ENCODE data around the gene CCL25.
"Not testable (repeated sequence)": the region's sequence is repeated elsewhere in the genome, so short reads cannot be mapped to it uniquely, and the experiment has no call there.

The CCL25 gene

GRCh38 chr19:8025316-8025715 is 27.2 kb upstream of the CCL25 start:
- Histone ChIP-seq H3K4me3 (ENCODE audit: low read length) (no peak overlapping the region), H3K27ac (ENCODE audit: low read length) (no peak overlapping the region), H3K36me3 (ENCODE audit: control insufficient read depth, insufficient read depth, low read length) (no peaks in the 10 kb centered on the region), H3K27me3 (ENCODE audit: control insufficient read depth, insufficient read depth, low read length) (no peaks in the 10 kb centered on the region), H3K4me1 (ENCODE audit: control insufficient read depth, insufficient read depth, low read length) (peaks cover 4% of the 10 kb centered on the region), H3K9me3 (ENCODE audit: control insufficient read depth, insufficient read depth, low read length) (no peaks in the 10 kb centered on the region)
- DNase-seq (ENCODE audit: low read depth, low spot score), result no peak
- WGBS (ENCODE audit: insufficient coverage, insufficient read length), result no CpG with 5 or more reads among the region's 5 CpGs

DNA sequence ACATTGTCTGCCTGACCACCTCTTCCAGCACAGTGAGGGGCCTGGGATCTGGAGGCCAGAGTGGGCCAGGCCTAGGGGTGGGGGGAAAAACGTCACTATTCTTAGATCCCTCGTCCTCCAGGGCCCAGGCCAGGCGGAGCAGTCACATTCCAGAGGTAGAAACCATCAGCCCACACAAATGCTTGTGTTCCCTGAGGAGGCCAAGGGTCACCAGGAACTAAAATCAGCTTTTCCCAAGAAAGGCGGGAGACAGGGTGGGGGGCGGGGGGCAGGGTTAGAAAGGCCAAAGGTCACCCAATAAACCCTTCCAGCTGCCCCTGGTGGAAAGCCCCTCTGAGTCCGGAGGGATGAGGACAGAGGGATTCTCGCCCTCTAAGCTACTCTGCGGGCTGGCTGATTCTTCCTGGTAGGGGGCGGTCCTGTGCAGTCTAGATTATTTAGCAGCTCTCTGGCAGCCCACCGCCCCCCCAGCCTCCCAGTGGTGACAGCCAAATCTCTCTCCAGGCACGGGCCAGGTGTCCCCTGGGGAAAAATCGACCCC is 23.5 kb upstream of the CCL25 start:
- H3K9me3 ChIP-seq (ENCODE audit: control insufficient read depth, insufficient read depth, low read length), result no peaks in the 10 kb centered on the region
- no peak overlapping the region for H3K27ac ChIP-seq (ENCODE audit: low read length)
- no peak for DNase-seq (ENCODE audit: low read depth, low spot score)
- no CpG with 5 or more reads among the region's 12 CpGs for WGBS (ENCODE audit: insufficient coverage, insufficient read length)
- no peak overlapping the region for H3K4me3 ChIP-seq (ENCODE audit: low read length)
- peaks cover 4% of the 10 kb centered on the region for H3K4me1 ChIP-seq (ENCODE audit: control insufficient read depth, insufficient read depth, low read length)
- H3K27me3 ChIP-seq (ENCODE audit: control insufficient read depth, insufficient read depth, low read length), result no peaks in the 10 kb centered on the region
- no peaks in the 10 kb centered on the region for H3K36me3 ChIP-seq (ENCODE audit: control insufficient read depth, insufficient read depth, low read length)

DNA sequence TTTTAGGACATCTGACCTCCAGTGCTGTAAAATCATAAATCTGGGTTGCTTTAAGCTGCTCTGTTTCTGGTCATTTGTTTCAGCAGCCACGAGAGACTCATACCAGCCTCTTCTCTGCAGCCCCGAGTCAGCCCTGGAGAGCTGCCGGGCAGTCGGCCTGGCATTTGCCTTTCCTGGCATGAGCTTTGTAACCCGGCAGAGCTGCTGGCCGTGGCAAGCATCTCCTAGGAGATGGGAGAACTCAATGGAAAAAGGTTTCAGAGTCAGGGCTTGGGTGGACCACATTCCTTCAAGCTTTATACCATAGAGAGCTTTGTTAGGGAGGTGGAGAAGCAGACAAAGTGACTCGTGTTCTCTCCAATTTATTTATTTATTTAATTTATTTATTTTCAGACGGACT is 21.6 kb upstream of the CCL25 start:
- no CpG with 5 or more reads among the region's 8 CpGs for WGBS (ENCODE audit: insufficient coverage, insufficient read length)

GRCh38 chr19:8033287-8034177 is 19.0 kb upstream of the CCL25 start:
- no CpG with 5 or more reads among the region's 22 CpGs for WGBS (ENCODE audit: insufficient coverage, insufficient read length)
- H3K4me1 ChIP-seq (ENCODE audit: control insufficient read depth, insufficient read depth, low read length); H3K9me3 ChIP-seq (ENCODE audit: control insufficient read depth, insufficient read depth, low read length); H3K36me3 ChIP-seq (ENCODE audit: control insufficient read depth, insufficient read depth, low read length); H3K4me3 ChIP-seq (ENCODE audit: low read length); H3K27ac ChIP-seq (ENCODE audit: low read length); DNase-seq (ENCODE audit: low read depth, low spot score); H3K27me3 ChIP-seq (ENCODE audit: control insufficient read depth, insufficient read depth, low read length): not testable (repeated sequence)

More for the DNA sequence above, 21.6 kb upstream of the CCL25 start:
- Histone ChIP-seq H3K4me3 (ENCODE audit: low read length) (no peak overlapping the region), H3K27ac (ENCODE audit: low read length) (no peak overlapping the region), H3K9me3 (ENCODE audit: control insufficient read depth, insufficient read depth, low read length) (no peaks in the 10 kb centered on the region), H3K27me3 (ENCODE audit: control insufficient read depth, insufficient read depth, low read length) (no peaks in the 10 kb centered on the region), H3K36me3 (ENCODE audit: control insufficient read depth, insufficient read depth, low read length) (no peaks in the 10 kb centered on the region), H3K4me1 (ENCODE audit: control insufficient read depth, insufficient read depth, low read length) (peaks cover 4% of the 10 kb centered on the region)
- no peak for DNase-seq (ENCODE audit: low read depth, low spot score)

GRCh38 chr19:8034178-8034525 is 18.4 kb upstream of the CCL25 start:
- DNase-seq (ENCODE audit: low read depth, low spot score), result no peak
- Histone ChIP-seq H3K27ac (ENCODE audit: low read length) (no peak overlapping the region), H3K36me3 (ENCODE audit: control insufficient read depth, insufficient read depth, low read length) (no peaks in the 10 kb centered on the region), H3K4me1 (ENCODE audit: control insufficient read depth, insufficient read depth, low read length) (0 out of 2 replicates have a peak, but pooled peaks cover 2% of the 10 kb centered on the region), H3K9me3 (ENCODE audit: control insufficient read depth, insufficient read depth, low read length) (no peaks in the 10 kb centered on the region), H3K4me3 (ENCODE audit: low read length) (no peak overlapping the region), H3K27me3 (ENCODE audit: control insufficient read depth, insufficient read depth, low read length) (no peaks in the 10 kb centered on the region)
- WGBS (ENCODE audit: insufficient coverage, insufficient read length), result no CpG with 5 or more reads among the region's 6 CpGs

DNA sequence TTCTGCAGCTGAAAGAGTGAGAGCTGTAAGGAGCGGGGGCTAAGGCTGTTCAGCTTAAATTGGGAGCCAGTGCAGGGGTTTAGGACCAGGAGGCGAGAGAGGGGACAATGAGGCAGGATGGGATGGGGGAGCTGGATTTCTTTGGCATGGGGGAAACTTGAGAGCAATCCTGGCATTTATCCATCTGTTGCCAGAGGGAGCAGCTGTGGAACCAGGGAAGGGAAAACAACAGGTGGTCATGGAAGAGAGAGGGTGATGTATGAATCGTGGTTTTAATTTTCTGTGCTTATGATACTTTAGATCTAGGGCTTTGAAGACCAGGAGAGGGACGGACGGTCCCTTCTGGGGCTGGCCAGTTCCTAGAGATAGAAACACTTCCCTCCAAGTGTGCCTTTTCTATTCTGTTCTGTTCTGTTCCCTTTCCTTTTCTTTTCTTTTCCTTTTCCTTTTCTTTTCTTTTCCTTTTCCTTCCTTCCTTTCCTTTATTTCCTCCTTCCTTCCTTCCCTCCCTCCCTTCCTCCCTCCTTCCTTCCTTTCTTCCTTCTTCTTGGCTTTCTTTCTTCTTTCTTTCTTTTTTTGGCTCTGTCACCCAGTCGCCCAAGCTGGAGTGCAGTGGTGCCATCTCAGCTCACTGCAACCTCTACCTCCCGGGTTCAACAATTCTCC is 16.0 kb upstream of the CCL25 start:
- no CpG with 5 or more reads among the region's 7 CpGs for WGBS (ENCODE audit: insufficient coverage, insufficient read length)
- no peak overlapping the region for H3K27ac ChIP-seq (ENCODE audit: low read length)

GRCh38 chr19:8038815-8039214 is 13.7 kb upstream of the CCL25 start:
- DNase-seq (ENCODE audit: low read depth, low spot score), result no peak
- WGBS (ENCODE audit: insufficient coverage, insufficient read length), result no CpG with 5 or more reads among the region's 6 CpGs
- Histone ChIP-seq H3K4me1 (ENCODE audit: control insufficient read depth, insufficient read depth, low read length) (0 out of 2 replicates have a peak, but pooled peaks cover 2% of the 10 kb centered on the region), H3K36me3 (ENCODE audit: control insufficient read depth, insufficient read depth, low read length) (no peaks in the 10 kb centered on the region), H3K9me3 (ENCODE audit: control insufficient read depth, insufficient read depth, low read length) (no peaks in the 10 kb centered on the region), H3K27me3 (ENCODE audit: control insufficient read depth, insufficient read depth, low read length) (no peaks in the 10 kb centered on the region), H3K27ac (ENCODE audit: low read length) (no peak overlapping the region), H3K4me3 (ENCODE audit: low read length) (no peak overlapping the region)

More for the DNA sequence above, 16.0 kb upstream of the CCL25 start:
- no peaks in the 10 kb centered on the region for H3K27me3 ChIP-seq (ENCODE audit: control insufficient read depth, insufficient read depth, low read length)
- no peak for DNase-seq (ENCODE audit: low read depth, low spot score)
- 0 out of 2 replicates have a peak, but pooled peaks cover 2% of the 10 kb centered on the region for H3K4me1 ChIP-seq (ENCODE audit: control insufficient read depth, insufficient read depth, low read length)
- H3K4me3 ChIP-seq (ENCODE audit: low read length), result no peak overlapping the region
- no peaks in the 10 kb centered on the region for H3K9me3 ChIP-seq (ENCODE audit: control insufficient read depth, insufficient read depth, low read length)
- no peaks in the 10 kb centered on the region for H3K36me3 ChIP-seq (ENCODE audit: control insufficient read depth, insufficient read depth, low read length)

GRCh38 chr19:8039231-8039630 is 13.3 kb upstream of the CCL25 start:
- no CpG with 5 or more reads among the region's 3 CpGs for WGBS (ENCODE audit: insufficient coverage, insufficient read length)
- no peak overlapping the region for H3K27ac ChIP-seq (ENCODE audit: low read length)
- H3K4me1 ChIP-seq (ENCODE audit: control insufficient read depth, insufficient read depth, low read length), result 0 out of 2 replicates have a peak, but pooled peaks cover 2% of the 10 kb centered on the region
- DNase-seq (ENCODE audit: low read depth, low spot score), result no peak
- no peaks in the 10 kb centered on the region for H3K27me3 ChIP-seq (ENCODE audit: control insufficient read depth, insufficient read depth, low read length)
- no peak overlapping the region for H3K4me3 ChIP-seq (ENCODE audit: low read length)
- H3K9me3 ChIP-seq (ENCODE audit: control insufficient read depth, insufficient read depth, low read length), result no peaks in the 10 kb centered on the region
- no peaks in the 10 kb centered on the region for H3K36me3 ChIP-seq (ENCODE audit: control insufficient read depth, insufficient read depth, low read length)

- Histone ChIP-seq H3K4me3 (ENCODE audit: low read length) (no peak overlapping the region), H3K27me3 (ENCODE audit: control insufficient read depth, insufficient read depth, low read length) (no peaks in the 10 kb centered on the region), H3K9me3 (ENCODE audit: control insufficient read depth, insufficient read depth, low read length) (no peaks in the 10 kb centered on the region), H3K27ac (ENCODE audit: low read length) (no peak overlapping the region), H3K36me3 (ENCODE audit: control insufficient read depth, insufficient read depth, low read length) (no peaks in the 10 kb centered on the region), H3K4me1 (ENCODE audit: control insufficient read depth, insufficient read depth, low read length) (no peaks in the 10 kb centered on the region)
- DNase-seq (ENCODE audit: low read depth, low spot score), result no peak
- WGBS (ENCODE audit: insufficient coverage, insufficient read length), result no CpG with 5 or more reads among the region's 7 CpGs
Observed at GRCh38 chr19:8041531-8041931, 11.0 kb upstream of the CCL25 start.

DNA sequence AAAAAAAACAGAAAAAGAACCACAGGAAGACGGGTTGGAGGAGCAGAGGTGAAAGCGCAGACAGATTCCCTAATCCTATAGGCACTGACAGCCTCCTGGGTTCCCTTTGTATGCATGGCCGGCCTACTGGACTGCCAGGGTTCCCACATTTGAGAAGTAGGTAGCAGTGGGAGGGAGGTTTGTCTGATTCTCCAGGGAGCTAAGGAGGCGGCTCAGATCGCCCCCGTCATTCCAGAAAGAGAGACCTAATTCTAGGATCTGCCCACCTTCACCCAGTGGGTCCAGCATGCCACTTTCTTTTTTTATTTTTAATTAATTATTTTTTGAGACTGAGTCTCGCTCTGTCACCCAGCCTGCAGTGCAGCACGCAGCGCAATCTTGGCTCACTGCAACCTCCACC is 9.7 kb upstream of the CCL25 start:
- no peaks in the 10 kb centered on the region for H3K9me3 ChIP-seq (ENCODE audit: control insufficient read depth, insufficient read depth, low read length)
- H3K27me3 ChIP-seq (ENCODE audit: control insufficient read depth, insufficient read depth, low read length), result no peaks in the 10 kb centered on the region
- no CpG with 5 or more reads among the region's 9 CpGs for WGBS (ENCODE audit: insufficient coverage, insufficient read length)

More for the DNA sequence above, 9.7 kb upstream of the CCL25 start:
- DNase-seq (ENCODE audit: low read depth, low spot score), result no peak
- Histone ChIP-seq H3K27ac (ENCODE audit: low read length) (no peak overlapping the region), H3K36me3 (ENCODE audit: control insufficient read depth, insufficient read depth, low read length) (no peaks in the 10 kb centered on the region), H3K4me3 (ENCODE audit: low read length) (no peak overlapping the region), H3K4me1 (ENCODE audit: control insufficient read depth, insufficient read depth, low read length) (no peaks in the 10 kb centered on the region)
